Heart right ventricle (tissue), 16 donors: ENCODE measurements around the gene UTP25. TPM values are rescaled to one million over a fixed set of nuclear protein-coding genes. Genes with fewer than 3 reads are reported as not detected.
A peak's percentile ranks its signal among the peaks of the same experiment; 100 is the strongest.

Experiments
- ATAC-seq, 8 donors: fragments of 200-7000 bp; cut with Tn5 transposase; one replicate each; pipeline ENCODE4 v1.9.1; 2020; ENCODE audit warnings: mild to moderate bottlenecking in 8 of 8, moderate library complexity in 8 of 8, moderate number of reproducible peaks in 1 of 8
- DNase-seq, 2 donors: peaks; one replicate each; pipeline ENCODE4 v3.0.0-alpha.2; 2020
- H3K27ac ChIP-seq, 10 donors: fragments of 200-600 bp; sonication (generic) in 2 of 10; one replicate each; pipeline versions ENCODE4 v1.5.0 to v1.8.0; 2020 to 2022; ENCODE audit warnings: mild to moderate bottlenecking in 3 of 10
- H3K27me3 ChIP-seq, 7 donors: fragments of 200-600 bp; one replicate each; pipeline ENCODE4 v1.8.0; 2021 to 2022; ENCODE audit warnings: mild to moderate bottlenecking in 2 of 7
- H3K36me3 ChIP-seq, 9 donors: fragments of 200-600 bp; sonication (generic) in 1 of 9; one replicate each; pipeline versions ENCODE4 v1.5.0 to v1.8.0; 2020 to 2022; ENCODE audit warnings: mild to moderate bottlenecking in 2 of 9
- H3K4me1 ChIP-seq, 9 donors: fragments of 200-600 bp; sonication (generic) in 1 of 9; one replicate each; pipeline versions ENCODE4 v1.5.0 to v1.8.0; 2020 to 2022; ENCODE audit warnings: mild to moderate bottlenecking in 4 of 9
- H3K4me3 ChIP-seq, 10 donors: fragments of 200-600 bp; sonication (generic) in 2 of 10; one replicate each; pipeline versions ENCODE4 v1.5.0 to v1.8.0; 2020 to 2022; ENCODE audit warnings: mild to moderate bottlenecking in 7 of 10, moderate library complexity in 2 of 10
- H3K9me3 ChIP-seq, 11 donors: fragments of 200-600 bp in 10 of 11; sonication (generic) in 2 of 11; one replicate each; pipeline versions ENCODE4 v1.5.0 to v1.8.0; 2013 to 2022; ENCODE audit warnings: mild to moderate bottlenecking in 2 of 11, control low read depth in 1 of 11, moderate library complexity in 1 of 11
- WGBS, 2 donors: extraction: QIAGEN DNeasy Blood & Tissue Kit; methylation state at CpG; one replicate each; pipeline ENCODE4 v1.1.7; 2013; ENCODE audit warnings: inconsistent platforms in 1 of 2; 5-methylcytosine and 5-hydroxymethylcytosine counted together
- intact Hi-C, 10 donors: fragments of 100-400 bp; cut with DNase I; formaldehyde crosslinking; loops; one replicate each; pipeline versions ENCODE4 v1.11.1 to v1.14.2; 2022
- polyA plus RNA-seq, 2 donors: library from polyadenylated mRNA; stranded (reverse); fragments of 200-250 nt; gene quantifications; one replicate each; pipeline ENCODE4 v1.2.3, GENCODE V29; 2013
- total RNA-seq, 10 donors: library from RNA; stranded (reverse); fragmentation: NEBNext Ultra II Directional in 3 of 10; extraction: Animal tissue kit (Norgen Biotek cat#: 25700) in 3 of 10; gene quantifications; one replicate each; pipeline versions ENCODE4 v1.2.1 to v1.2.4, GENCODE V29; 2021 to 2023
- TF ChIP-seq, protein P1 (sequence below), 9 donors: fragments of 200-600 bp; sonication (generic) in 2 of 9; IDR thresholded peaks; one replicate each; pipeline versions ENCODE4 v1.5.0 to v1.8.0; 2021 to 2022; ENCODE audit warnings: antibody characterized with exemption in 9 of 9, mild to moderate bottlenecking in 5 of 9, moderate library complexity in 1 of 9
- donor health status: Arrhythmogenic right ventricular cardiomyopathy.
- donor health status: ischemic (EF 13 %, LVEDD 7.1; RV severe dilation, severe dysfunction).
- donor health status: healthy with polysubstance abuse.
- donor health status: DM: no; HTN: yes; CAD: no.
- donor health status: DM: no; HTN: no; CAD: no.
- donor health status: ischemic (EF 25% LVEDD 6.9; RV normal size, moderate dysfunction).
- donor health status: ischemic (EF 25% LVEDD 5.7; RV mildly dilated, moderate dysfunction).
- donor health status: healthy.
- donor health status: DM: yes; HTN: yes; CAD: no.
- donor health status: Ischemic cardiomyopathy.
- donor health status: ischemic (EF 35%, LVEDD 5.7; RV mildly dilated, moderate dysfunction).
- donor health status: nonischemic (EF 11% LVEDD 7.7; RV severe dilation, severe dysfunction).
- donor health status: DM: yes; HTN: yes; CAD: no.
- donor health status: PGD.
- donor health status: ischemic (EF 29% LVEDD 5.4; RV normal size, mild dysfunction).
- donor health status: nonischemic (EF 23%, LVEDD 6.1; RV moderate dilation, normal function).

The UTP25 gene
- total and polyA plus RNA-seq, 12 donors = 0.73 to 4.2 (median 3.1) TPM

DNA sequence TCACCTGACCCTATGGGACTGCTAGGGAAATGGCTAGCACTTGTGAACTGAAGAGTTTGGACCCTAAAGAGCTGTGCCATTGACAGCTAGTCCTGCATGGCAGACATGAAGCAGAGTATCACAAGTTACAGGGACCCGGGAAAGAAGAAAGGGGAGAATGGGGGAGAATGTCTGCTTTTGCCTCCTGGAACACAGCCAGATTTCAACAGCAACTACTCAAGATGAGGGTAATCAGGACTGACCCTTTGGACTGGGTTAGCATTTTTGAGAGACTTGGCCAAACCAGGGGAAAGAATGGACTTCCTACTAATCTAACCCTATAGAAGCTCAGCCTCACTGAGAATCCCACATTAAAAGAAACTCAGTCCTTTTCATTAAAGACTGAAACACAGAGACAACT is 8.7 kb upstream of the UTP25 start:
- no peak for DNase-seq
- TF ChIP-seq, protein P1, sequence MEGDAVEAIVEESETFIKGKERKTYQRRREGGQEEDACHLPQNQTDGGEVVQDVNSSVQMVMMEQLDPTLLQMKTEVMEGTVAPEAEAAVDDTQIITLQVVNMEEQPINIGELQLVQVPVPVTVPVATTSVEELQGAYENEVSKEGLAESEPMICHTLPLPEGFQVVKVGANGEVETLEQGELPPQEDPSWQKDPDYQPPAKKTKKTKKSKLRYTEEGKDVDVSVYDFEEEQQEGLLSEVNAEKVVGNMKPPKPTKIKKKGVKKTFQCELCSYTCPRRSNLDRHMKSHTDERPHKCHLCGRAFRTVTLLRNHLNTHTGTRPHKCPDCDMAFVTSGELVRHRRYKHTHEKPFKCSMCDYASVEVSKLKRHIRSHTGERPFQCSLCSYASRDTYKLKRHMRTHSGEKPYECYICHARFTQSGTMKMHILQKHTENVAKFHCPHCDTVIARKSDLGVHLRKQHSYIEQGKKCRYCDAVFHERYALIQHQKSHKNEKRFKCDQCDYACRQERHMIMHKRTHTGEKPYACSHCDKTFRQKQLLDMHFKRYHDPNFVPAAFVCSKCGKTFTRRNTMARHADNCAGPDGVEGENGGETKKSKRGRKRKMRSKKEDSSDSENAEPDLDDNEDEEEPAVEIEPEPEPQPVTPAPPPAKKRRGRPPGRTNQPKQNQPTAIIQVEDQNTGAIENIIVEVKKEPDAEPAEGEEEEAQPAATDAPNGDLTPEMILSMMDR (IDR thresholded peaks at IDR 0.05) = no peak
- H3K9me3 ChIP-seq = no peaks in the 10 kb centered on the region
- peaks cover 0 to 22% (median 0%) of the 10 kb centered on the region in 7 donors for H3K27me3 ChIP-seq
- ATAC-seq = no peak
- peaks cover 0 to 14% (median 7%) of the 10 kb centered on the region in 9 donors for H3K4me1 ChIP-seq
- intact Hi-C loops = no loop called here
- 26 to 37% methylated on average over 1 of the region's 1 CpG for WGBS, 2 donors
- no peak overlapping the region for H3K27ac ChIP-seq
- no peaks in the 10 kb centered on the region for H3K36me3 ChIP-seq
- no peak overlapping the region for H3K4me3 ChIP-seq

DNA sequence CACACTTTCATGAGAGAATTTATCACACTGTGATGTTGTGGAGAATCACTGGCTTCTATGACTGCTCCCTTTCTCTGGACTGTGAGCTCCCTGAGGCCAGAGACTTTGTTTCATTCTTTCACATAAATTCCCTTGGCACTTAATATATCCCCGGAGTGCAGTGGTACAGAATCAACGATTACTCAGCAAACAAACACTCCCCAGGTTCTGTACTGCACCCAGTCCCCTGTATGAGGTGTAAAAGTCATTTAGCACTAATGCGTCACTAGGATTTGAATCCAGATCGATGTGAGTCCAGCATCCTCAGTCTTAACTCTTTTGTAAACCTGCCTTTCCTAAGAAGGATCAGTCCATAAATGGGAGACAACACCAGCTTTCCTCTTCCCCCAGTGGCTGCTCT is 6.8 kb upstream of the UTP25 start:
- no peak for ATAC-seq
- H3K4me3 ChIP-seq = no peak overlapping the region
- intact Hi-C loops = loop anchor here in 2 of 10 donors (5.0 to 10.0 kb wide), 2 partner anchors 74 to 246 kb away; no protein-coding TSS in a partner anchor

DNA sequence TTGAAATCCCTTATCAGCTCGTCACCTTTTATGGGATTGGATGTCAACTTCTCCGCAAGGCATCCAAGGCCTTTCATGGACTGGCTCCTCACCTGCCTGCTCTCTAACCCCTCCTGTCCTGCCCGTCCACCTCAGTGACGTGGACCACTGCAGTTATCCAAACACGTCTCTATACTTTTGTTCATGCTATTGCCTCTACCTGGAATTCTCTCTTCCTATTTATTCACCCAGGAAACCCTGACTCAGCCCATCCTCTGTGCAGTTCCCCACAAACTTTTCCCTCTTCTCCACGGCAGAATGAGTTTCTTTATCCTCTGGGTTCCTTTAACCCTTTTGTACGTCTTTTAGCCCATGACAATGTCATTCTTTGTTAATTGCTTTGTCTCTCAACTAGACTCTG is 5.1 kb upstream of the UTP25 start:
- peak overlapping the region in 1 of 10 donors; percentile 66 for H3K27ac ChIP-seq
- 72% methylated on average over 7 of the region's 7 CpGs for WGBS, 2 donors
- peaks cover 0 to 22% (median 0%) of the 10 kb centered on the region in 7 donors for H3K27me3 ChIP-seq
- no peaks in the 10 kb centered on the region for H3K36me3 ChIP-seq
- H3K4me3 ChIP-seq = no peak overlapping the region
- intact Hi-C loops = loop anchor here in 2 of 10 donors (5.0 to 10.0 kb wide), 2 partner anchors 75 to 248 kb away; no protein-coding TSS in a partner anchor
- TF ChIP-seq, protein P1 (IDR thresholded peaks at IDR 0.05) = no peak
- DNase-seq (no peak), ATAC-seq (no peak)
- H3K9me3 ChIP-seq = no peaks in the 10 kb centered on the region
- peaks cover 0 to 16% (median 7%) of the 10 kb centered on the region in 9 donors for H3K4me1 ChIP-seq

More for the DNA sequence above, 6.8 kb upstream of the UTP25 start:
- TF ChIP-seq, protein P1 (IDR thresholded peaks at IDR 0.05) = no peak
- H3K27ac ChIP-seq = no peak overlapping the region
- H3K27me3 ChIP-seq = peaks cover 0 to 22% (median 0%) of the 10 kb centered on the region in 7 donors
- H3K4me1 ChIP-seq = peaks cover 0 to 14% (median 7%) of the 10 kb centered on the region in 9 donors
- DNase-seq = no peak
- no peaks in the 10 kb centered on the region for H3K9me3 ChIP-seq
- H3K36me3 ChIP-seq = no peaks in the 10 kb centered on the region
- 71 to 79% methylated on average over 4 of the region's 4 CpGs for WGBS, 2 donors

DNA sequence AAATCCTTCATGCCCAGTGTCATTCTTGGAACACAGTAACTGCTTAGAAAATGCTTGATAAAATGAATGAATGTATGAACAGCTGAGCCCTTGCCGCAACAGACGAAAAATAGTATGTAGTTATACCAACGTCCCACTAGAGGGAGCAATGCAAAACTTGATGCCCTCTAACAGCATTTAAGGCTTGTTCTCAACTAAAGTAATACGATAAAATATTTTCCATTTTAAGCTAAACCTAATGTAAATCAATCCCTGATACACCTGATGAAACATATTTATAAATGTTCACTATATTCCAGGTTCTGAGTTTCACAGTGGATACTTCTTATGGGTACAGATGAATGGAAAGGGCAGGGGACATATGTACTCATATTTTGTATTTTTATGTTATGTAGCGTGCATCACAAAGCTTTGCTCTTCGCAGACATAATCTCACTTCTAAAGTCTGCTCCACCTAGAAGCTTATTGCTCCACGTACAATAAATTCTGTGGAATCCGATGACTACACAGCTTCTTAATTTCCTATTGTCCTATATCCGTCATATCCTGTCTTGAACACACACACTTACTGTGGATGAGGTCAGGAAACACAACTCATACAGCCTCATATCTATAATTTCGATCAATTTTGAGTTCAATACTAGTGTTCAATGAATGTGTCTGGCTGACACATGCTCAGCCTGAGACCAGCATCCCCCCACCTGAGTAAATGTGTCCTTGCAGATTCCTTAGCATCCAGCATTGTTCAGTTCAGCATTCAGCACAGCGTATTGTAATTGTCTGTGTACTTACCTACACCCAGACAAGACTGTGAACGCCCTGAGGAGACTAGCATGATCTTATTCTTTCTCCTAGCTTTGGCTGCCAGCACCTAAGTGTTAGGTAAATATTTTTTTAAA is 4.4 kb upstream of the UTP25 start:
- DNase-seq (no peak), ATAC-seq (peak in 4 of 8 donors; percentile 7 to 50 (median 37))
- TF ChIP-seq, protein P1 (IDR thresholded peaks at IDR 0.05) = peak; percentile 64 to 86 (median 77)
- 37 to 41% methylated on average over 12 of the region's 12 CpGs for WGBS, 2 donors
- Histone ChIP-seq H3K4me3 (peak overlapping the region in 3 of 10 donors; percentile 14 to 23 (median 15)), H3K9me3 (no peaks in the 10 kb centered on the region), H3K4me1 (peaks cover 0 to 20% (median 7%) of the 10 kb centered on the region in 9 donors), H3K27me3 (peaks cover 0 to 21% (median 0%) of the 10 kb centered on the region in 7 donors), H3K27ac (peak overlapping the region in 7 of 10 donors; percentile 26 to 66 (median 42)), H3K36me3 (no peaks in the 10 kb centered on the region)
- intact Hi-C loops = loop anchor here in 2 of 10 donors (5.0 to 10.0 kb wide), 2 partner anchors 76 to 249 kb away; no protein-coding TSS in a partner anchor
